Liver (tissue), 3 donors: ENCODE measurements around the gene RYR3.

ENCODE experiments used
- EGR1 ChIP-seq, 2 donors: IDR thresholded peaks; 2 replicates each; pipeline ENCODE4 v1.6.1; 2016 to 2018; ENCODE audit warnings: antibody characterized with exemption in 2 of 2, low read depth in 2 of 2
- GABPA ChIP-seq, 2 donors: IDR thresholded peaks in 1 of 2; conservative IDR thresholded peaks in 1 of 2; 2 replicates each; pipeline ENCODE4 v1.6.1; 2016; ENCODE audit warnings: antibody characterized with exemption in 2 of 2, mild to moderate bottlenecking in 1 of 2, moderate library complexity in 1 of 2
- MAX ChIP-seq: IDR thresholded peaks from 2 replicates; pipeline ENCODE4 v1.6.1; 2016; ENCODE audit warnings: antibody characterized with exemption
- REST ChIP-seq: IDR thresholded peaks from 2 replicates; pipeline ENCODE4 v1.6.1; 2016; ENCODE audit warnings: antibody characterized with exemption, mild to moderate bottlenecking
- YY1 ChIP-seq: IDR thresholded peaks from 2 replicates; pipeline ENCODE4 v1.6.1; 2016; ENCODE audit warnings: antibody characterized with exemption, mild to moderate bottlenecking
- TF ChIP-seq, protein P1 (sequence below): fragments of 150-350 bp; IDR thresholded peaks from 2 replicates; pipeline ENCODE4 v1.5.1; 2017; ENCODE audit warnings: improper control_type of control experiment, low read depth, low read length; ENCODE audit not compliant: missing input control
- TF ChIP-seq, protein P2 (sequence below): IDR thresholded peaks from 2 replicates; pipeline ENCODE4 v1.6.1; 2016; ENCODE audit warnings: antibody characterized with exemption
- TF ChIP-seq, protein P3 (sequence below): IDR thresholded peaks from 2 replicates; pipeline ENCODE4 v1.6.1; 2016; ENCODE audit warnings: antibody characterized with exemption
- donor health status: healthy.
- donor health status: healthy.

DNA sequence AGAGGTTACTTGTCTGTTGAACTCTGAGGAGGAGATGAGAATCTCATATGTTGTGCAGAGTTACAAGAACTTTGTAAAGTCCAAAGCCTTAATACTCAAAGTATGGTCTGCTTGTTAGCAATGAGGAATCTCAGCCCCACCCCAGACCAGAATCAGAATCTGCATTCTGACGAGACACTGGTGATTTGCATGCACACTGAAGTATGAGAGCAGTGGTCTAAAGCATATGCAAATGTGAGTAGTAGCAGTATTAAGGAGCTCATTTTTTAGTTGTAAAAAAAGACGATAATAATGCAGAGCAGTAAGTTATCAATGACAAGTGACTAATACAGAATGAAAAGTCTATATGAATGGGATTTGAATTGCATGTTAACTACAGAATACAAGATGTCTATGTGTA, 327.7 kb downstream of the RYR3 start:
- no peak for TF ChIP-seq REST
- TF ChIP-seq, protein P1, sequence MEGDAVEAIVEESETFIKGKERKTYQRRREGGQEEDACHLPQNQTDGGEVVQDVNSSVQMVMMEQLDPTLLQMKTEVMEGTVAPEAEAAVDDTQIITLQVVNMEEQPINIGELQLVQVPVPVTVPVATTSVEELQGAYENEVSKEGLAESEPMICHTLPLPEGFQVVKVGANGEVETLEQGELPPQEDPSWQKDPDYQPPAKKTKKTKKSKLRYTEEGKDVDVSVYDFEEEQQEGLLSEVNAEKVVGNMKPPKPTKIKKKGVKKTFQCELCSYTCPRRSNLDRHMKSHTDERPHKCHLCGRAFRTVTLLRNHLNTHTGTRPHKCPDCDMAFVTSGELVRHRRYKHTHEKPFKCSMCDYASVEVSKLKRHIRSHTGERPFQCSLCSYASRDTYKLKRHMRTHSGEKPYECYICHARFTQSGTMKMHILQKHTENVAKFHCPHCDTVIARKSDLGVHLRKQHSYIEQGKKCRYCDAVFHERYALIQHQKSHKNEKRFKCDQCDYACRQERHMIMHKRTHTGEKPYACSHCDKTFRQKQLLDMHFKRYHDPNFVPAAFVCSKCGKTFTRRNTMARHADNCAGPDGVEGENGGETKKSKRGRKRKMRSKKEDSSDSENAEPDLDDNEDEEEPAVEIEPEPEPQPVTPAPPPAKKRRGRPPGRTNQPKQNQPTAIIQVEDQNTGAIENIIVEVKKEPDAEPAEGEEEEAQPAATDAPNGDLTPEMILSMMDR, result no peak
- TF ChIP-seq, protein P2, sequence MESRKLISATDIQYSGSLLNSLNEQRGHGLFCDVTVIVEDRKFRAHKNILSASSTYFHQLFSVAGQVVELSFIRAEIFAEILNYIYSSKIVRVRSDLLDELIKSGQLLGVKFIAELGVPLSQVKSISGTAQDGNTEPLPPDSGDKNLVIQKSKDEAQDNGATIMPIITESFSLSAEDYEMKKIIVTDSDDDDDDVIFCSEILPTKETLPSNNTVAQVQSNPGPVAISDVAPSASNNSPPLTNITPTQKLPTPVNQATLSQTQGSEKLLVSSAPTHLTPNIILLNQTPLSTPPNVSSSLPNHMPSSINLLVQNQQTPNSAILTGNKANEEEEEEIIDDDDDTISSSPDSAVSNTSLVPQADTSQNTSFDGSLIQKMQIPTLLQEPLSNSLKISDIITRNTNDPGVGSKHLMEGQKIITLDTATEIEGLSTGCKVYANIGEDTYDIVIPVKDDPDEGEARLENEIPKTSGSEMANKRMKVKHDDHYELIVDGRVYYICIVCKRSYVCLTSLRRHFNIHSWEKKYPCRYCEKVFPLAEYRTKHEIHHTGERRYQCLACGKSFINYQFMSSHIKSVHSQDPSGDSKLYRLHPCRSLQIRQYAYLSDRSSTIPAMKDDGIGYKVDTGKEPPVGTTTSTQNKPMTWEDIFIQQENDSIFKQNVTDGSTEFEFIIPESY, result no peak
- no peak for TF ChIP-seq MAX
- TF ChIP-seq, protein P3, sequence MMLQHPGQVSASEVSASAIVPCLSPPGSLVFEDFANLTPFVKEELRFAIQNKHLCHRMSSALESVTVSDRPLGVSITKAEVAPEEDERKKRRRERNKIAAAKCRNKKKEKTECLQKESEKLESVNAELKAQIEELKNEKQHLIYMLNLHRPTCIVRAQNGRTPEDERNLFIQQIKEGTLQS, result no peak
- no peak for TF ChIP-seq GABPA (IDR thresholded peaks at IDR 0.05 in 1 of 2, conservative IDR thresholded peaks at IDR 0.05 in 1 of 2)
- TF ChIP-seq YY1, result no peak
- TF ChIP-seq EGR1 (IDR thresholded peaks at IDR 0.05; ENCODE audit: low read depth in 2 of 2), result no peak
